Measurements from ENCODE around the gene UBE2G2.

DNA sequence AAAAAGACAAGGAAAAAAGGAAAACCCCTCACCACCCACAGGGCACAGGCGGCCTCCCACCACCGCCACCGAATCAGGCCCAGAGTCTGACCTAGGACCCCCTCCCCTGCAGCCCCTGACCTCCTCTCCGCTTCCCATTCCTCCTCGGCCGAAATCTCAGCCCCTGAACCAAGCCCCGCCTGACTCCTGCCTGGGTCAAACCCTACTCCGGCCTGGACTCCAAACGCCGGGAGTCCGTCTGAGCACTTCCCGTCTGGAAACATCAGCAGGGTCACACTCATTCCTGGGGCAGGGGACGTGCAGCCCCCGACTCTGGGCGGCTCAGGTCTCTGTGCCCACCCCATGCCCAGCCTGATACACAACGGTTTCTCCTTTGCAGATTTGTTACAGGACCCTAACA is 42.6 kb upstream of the UBE2G2 start:
- TF ChIP-seq POLR2A (IDR thresholded peaks at IDR 0.05; ENCODE audit: low read depth, low read length) (no peak), EZH2 (IDR thresholded peaks at IDR 0.05; ENCODE audit: borderline replicate concordance, low read depth, low read length, severe bottlenecking) (no peak), POLR2AphosphoS5 (IDR thresholded peaks at IDR 0.05; ENCODE audit: insufficient read depth, low read depth, low read length) (no peak)
- TF ChIP-seq, protein P1, sequence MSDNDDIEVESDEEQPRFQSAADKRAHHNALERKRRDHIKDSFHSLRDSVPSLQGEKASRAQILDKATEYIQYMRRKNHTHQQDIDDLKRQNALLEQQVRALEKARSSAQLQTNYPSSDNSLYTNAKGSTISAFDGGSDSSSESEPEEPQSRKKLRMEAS (IDR thresholded peaks at IDR 0.05; ENCODE audit: insufficient read depth, insufficient read length), result no peak
- TF ChIP-seq, protein P2, sequence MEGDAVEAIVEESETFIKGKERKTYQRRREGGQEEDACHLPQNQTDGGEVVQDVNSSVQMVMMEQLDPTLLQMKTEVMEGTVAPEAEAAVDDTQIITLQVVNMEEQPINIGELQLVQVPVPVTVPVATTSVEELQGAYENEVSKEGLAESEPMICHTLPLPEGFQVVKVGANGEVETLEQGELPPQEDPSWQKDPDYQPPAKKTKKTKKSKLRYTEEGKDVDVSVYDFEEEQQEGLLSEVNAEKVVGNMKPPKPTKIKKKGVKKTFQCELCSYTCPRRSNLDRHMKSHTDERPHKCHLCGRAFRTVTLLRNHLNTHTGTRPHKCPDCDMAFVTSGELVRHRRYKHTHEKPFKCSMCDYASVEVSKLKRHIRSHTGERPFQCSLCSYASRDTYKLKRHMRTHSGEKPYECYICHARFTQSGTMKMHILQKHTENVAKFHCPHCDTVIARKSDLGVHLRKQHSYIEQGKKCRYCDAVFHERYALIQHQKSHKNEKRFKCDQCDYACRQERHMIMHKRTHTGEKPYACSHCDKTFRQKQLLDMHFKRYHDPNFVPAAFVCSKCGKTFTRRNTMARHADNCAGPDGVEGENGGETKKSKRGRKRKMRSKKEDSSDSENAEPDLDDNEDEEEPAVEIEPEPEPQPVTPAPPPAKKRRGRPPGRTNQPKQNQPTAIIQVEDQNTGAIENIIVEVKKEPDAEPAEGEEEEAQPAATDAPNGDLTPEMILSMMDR (IDR thresholded peaks at IDR 0.05; ENCODE audit: extremely low read depth in 1 of 2, insufficient read depth in 1 of 2, low read depth in 1 of 2, low read length in 2 of 2), result no peak
